ENCODE data around the gene MIER3. TPM values are rescaled to one million over a fixed set of nuclear protein-coding genes. Genes with fewer than 3 reads are reported as not detected.

MIER3 gene
- total and polyA plus RNA-seq, 2 experiments from 2014 or later = 7.1 to 41.9 TPM

GRCh38 chr5:56893251-56893951, 58.5 kb downstream of the MIER3 start:
- Histone ChIP-seq H3K27ac (no peak overlapping the region), H2AFZ (no peak overlapping the region), H3K4me2 (no peak overlapping the region), H3K79me2 (no peaks in the 10 kb centered on the region), H3K9me3 (ENCODE audit: low read depth) (no peaks in the 10 kb centered on the region), H3K27me3 (no peaks in the 10 kb centered on the region), H4K20me1 (ENCODE audit: insufficient read depth, poor library complexity, severe bottlenecking) (no peaks in the 10 kb centered on the region), H3K9me2 (replicated peaks; ENCODE audit: insufficient read depth) (no peaks in the 10 kb centered on the region), H3K4me3 (no peak overlapping the region), H3K36me3 (replicated peaks; ENCODE audit: insufficient read depth, low read depth) (no peaks in the 10 kb centered on the region), H3K4me1 (ENCODE audit: insufficient read depth) (no peaks in the 10 kb centered on the region)
- TF ChIP-seq CTCF (IDR thresholded peaks at IDR 0.05; ENCODE audit: poor library complexity) (no peak), EZH2phosphoT487 (IDR thresholded peaks at IDR 0.05; ENCODE audit: low read depth, severe bottlenecking, unreplicated experiment) (no peak), EZH2 (IDR thresholded peaks at IDR 0.05; ENCODE audit: borderline replicate concordance) (no peak)
- 96% methylated on average over 5 of the region's 5 CpGs for WGBS (ENCODE audit: low lambda C conversion rate, missing lambda C conversion rate)
- DNase-seq (ENCODE audit: low spot score) = no peak

- H3K27ac ChIP-seq = no peak overlapping the region
- no peaks in the 10 kb centered on the region for H3K27me3 ChIP-seq
- no peaks in the 10 kb centered on the region for H3K36me3 ChIP-seq (replicated peaks; ENCODE audit: insufficient read depth, low read depth)
- 96% methylated on average over 5 of the region's 5 CpGs for WGBS (ENCODE audit: low lambda C conversion rate, missing lambda C conversion rate)
- no peaks in the 10 kb centered on the region for H3K9me3 ChIP-seq (ENCODE audit: low read depth)
- H3K79me2 ChIP-seq = no peaks in the 10 kb centered on the region
- TF ChIP-seq EZH2phosphoT487 (IDR thresholded peaks at IDR 0.05; ENCODE audit: low read depth, severe bottlenecking, unreplicated experiment) = no peak
- no peak for TF ChIP-seq CTCF (IDR thresholded peaks at IDR 0.05; ENCODE audit: poor library complexity)
- no peak for TF ChIP-seq EZH2 (IDR thresholded peaks at IDR 0.05; ENCODE audit: borderline replicate concordance)
- H4K20me1 ChIP-seq (ENCODE audit: insufficient read depth, poor library complexity, severe bottlenecking) = no peaks in the 10 kb centered on the region
- no peak for DNase-seq (ENCODE audit: low spot score)
- H3K4me2 ChIP-seq = no peak overlapping the region
- no peak overlapping the region for H3K4me3 ChIP-seq
- H3K9me2 ChIP-seq (replicated peaks; ENCODE audit: insufficient read depth) = no peaks in the 10 kb centered on the region
- no peak overlapping the region for H2AFZ ChIP-seq
- H3K4me1 ChIP-seq (ENCODE audit: insufficient read depth) = no peaks in the 10 kb centered on the region
These were observed 70.4 kb downstream of the MIER3 start for GRCh38 chr5:56881571-56881970.

- Histone ChIP-seq H3K4me2 (no peak overlapping the region), H4K20me1 (ENCODE audit: insufficient read depth, poor library complexity, severe bottlenecking) (no peaks in the 10 kb centered on the region), H3K27ac (no peak overlapping the region), H3K36me3 (replicated peaks; ENCODE audit: insufficient read depth, low read depth) (no peaks in the 10 kb centered on the region), H3K4me1 (ENCODE audit: insufficient read depth) (no peaks in the 10 kb centered on the region), H3K79me2 (no peaks in the 10 kb centered on the region), H3K4me3 (no peak overlapping the region), H3K9me2 (replicated peaks; ENCODE audit: insufficient read depth) (no peaks in the 10 kb centered on the region), H3K27me3 (no peaks in the 10 kb centered on the region), H3K9me3 (ENCODE audit: low read depth) (no peaks in the 10 kb centered on the region), H2AFZ (no peak overlapping the region)
- TF ChIP-seq CTCF (IDR thresholded peaks at IDR 0.05; ENCODE audit: poor library complexity) (no peak), EZH2 (IDR thresholded peaks at IDR 0.05; ENCODE audit: borderline replicate concordance) (no peak), EZH2phosphoT487 (IDR thresholded peaks at IDR 0.05; ENCODE audit: low read depth, severe bottlenecking, unreplicated experiment) (no peak)
- no peak for DNase-seq (ENCODE audit: low spot score)
- WGBS (ENCODE audit: low lambda C conversion rate, missing lambda C conversion rate) = 91% methylated on average over 3 of the region's 3 CpGs
These were observed 75.6 kb downstream of the MIER3 start for GRCh38 chr5:56876327-56876726.
